HG03103 (cell line): Measurements from ENCODE around the gene FGFR1OP2.
A peak's percentile ranks its signal among the peaks of the same experiment; 100 is the strongest.

Source experiments
- ATAC-seq: cut with Tn5 transposase; IDR thresholded peaks from one replicate; pipeline ENCODE4 v1.9.1; 2021; ENCODE audit warnings: low read depth; ENCODE audit not compliant: unreplicated experiment

Gene FGFR1OP2

GRCh38 chr12:27000961-27001360 is 62.7 kb downstream of the FGFR1OP2 start:
- ATAC-seq: no peak

GRCh38 chr12:27001663-27002062 is 63.4 kb downstream of the FGFR1OP2 start:
- ATAC-seq: no peak

- no peak for ATAC-seq
These were observed 63.9 kb downstream of the FGFR1OP2 start for GRCh38 chr12:27002141-27002540.

- ATAC-seq: no peak
These were observed 65.4 kb downstream of the FGFR1OP2 start for GRCh38 chr12:27003421-27004381.

GRCh38 chr12:27005495-27005894 is 67.2 kb downstream of the FGFR1OP2 start:
- no peak for ATAC-seq

GRCh38 chr12:27006797-27007467 is 68.7 kb downstream of the FGFR1OP2 start:
- no peak for ATAC-seq

- ATAC-seq: no peak
These were observed 69.8 kb downstream of the FGFR1OP2 start for GRCh38 chr12:27008081-27008480.

GRCh38 chr12:27009881-27010301 is 71.6 kb downstream of the FGFR1OP2 start:
- no peak for ATAC-seq

GRCh38 chr12:27012239-27012981 is 74.1 kb downstream of the FGFR1OP2 start:
- no peak for ATAC-seq

- ATAC-seq: no peak
These were observed 74.6 kb downstream of the FGFR1OP2 start for GRCh38 chr12:27012982-27013255.

GRCh38 chr12:27013611-27014084 is 75.4 kb downstream of the FGFR1OP2 start:
- ATAC-seq: peak; percentile 10

- ATAC-seq: peak; percentile 84
These were observed 76.0 kb downstream of the FGFR1OP2 start, which contains the start of gene TM7SF3 for GRCh38 chr12:27014085-27014858. TSS of gene TM7SF3 (minus strand) at chr12:27014384. CDS start at chr12:27014168, 216 bp downstream.

GRCh38 chr12:27014859-27015729 is 76.8 kb downstream of the FGFR1OP2 start:
- no peak for ATAC-seq

GRCh38 chr12:27015730-27016076 is 77.4 kb downstream of the FGFR1OP2 start:
- no peak for ATAC-seq
